SJCRH30 (cell line): ENCODE data around the gene RNASE7. TPM values are rescaled to one million over a fixed set of nuclear protein-coding genes. Genes with fewer than 3 reads are reported as not detected.

Experiments
- DNase-seq, 2 experiments: peaks; one replicate each; pipeline ENCODE4 v3.0.0-alpha.2; 2015 to 2020
- H3K27ac ChIP-seq: fragments of 250-450 bp; sonication (Bioruptor Pico); 2 replicates; pipeline ENCODE4 v1.5.1; 2020; ENCODE audit warnings: mild to moderate bottlenecking, moderate library complexity
- H3K27me3 ChIP-seq: fragments of 250-450 bp; sonication (Bioruptor Pico); 2 replicates; pipeline ENCODE4 v1.5.1; 2020; ENCODE audit warnings: mild to moderate bottlenecking, moderate library complexity
- H3K36me3 ChIP-seq: fragments of 250-450 bp; sonication (Bioruptor Pico); 2 replicates; pipeline ENCODE4 v1.5.1; 2020; ENCODE audit warnings: mild to moderate bottlenecking, moderate library complexity
- H3K4me1 ChIP-seq: fragments of 250-450 bp; sonication (Bioruptor Pico); 2 replicates; pipeline ENCODE4 v1.5.1; 2020; ENCODE audit warnings: mild to moderate bottlenecking, moderate library complexity
- H3K4me3 ChIP-seq: fragments of 250-450 bp; sonication (Bioruptor Pico); 2 replicates; pipeline ENCODE4 v1.5.1; 2020; ENCODE audit warnings: mild to moderate bottlenecking, moderate library complexity
- H3K9me3 ChIP-seq: fragments of 250-450 bp; sonication (Bioruptor Pico); replicated peaks from 2 replicates; pipeline ENCODE4 v1.5.1; 2020; ENCODE audit warnings: mild to moderate bottlenecking, moderate library complexity
- total RNA-seq: library from RNA; depleted of rRNA; stranded (reverse); fragments of >200 nt; shearing (Covaris generic); gene quantifications from 2 replicates; pipeline ENCODE4 v1.2.3, GENCODE V29; 2014

RNASE7 gene
- total RNA-seq, 1 experiment from 2014 or later = not detected

DNA sequence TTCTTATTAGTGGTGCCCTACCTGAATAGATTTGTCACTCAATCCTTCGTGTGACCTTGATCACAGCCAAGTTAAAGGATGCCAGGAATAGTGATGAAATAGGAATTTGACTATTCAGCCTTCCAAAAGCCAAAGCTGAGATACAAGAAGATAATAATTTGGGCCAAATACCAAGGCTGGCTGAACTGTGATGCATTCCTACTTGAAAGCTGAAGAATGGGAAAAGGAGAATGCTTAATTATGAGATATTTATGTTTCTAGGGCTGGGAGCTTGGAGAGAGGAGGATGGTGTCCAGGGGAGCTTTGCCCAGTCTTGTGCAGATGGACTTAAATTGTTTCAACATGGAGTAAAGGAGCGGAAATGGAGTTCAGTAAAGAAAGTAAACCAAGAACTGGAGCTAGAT is 5.2 kb downstream of the RNASE7 start:
- Histone ChIP-seq H3K36me3 (no peaks in the 10 kb centered on the region), H3K27ac (no peak overlapping the region), H3K4me3 (no peak overlapping the region), H3K4me1 (peaks cover 10% of the 10 kb centered on the region), H3K27me3 (no peaks in the 10 kb centered on the region), H3K9me3 (no peaks in the 10 kb centered on the region)
- no peak for DNase-seq

DNA sequence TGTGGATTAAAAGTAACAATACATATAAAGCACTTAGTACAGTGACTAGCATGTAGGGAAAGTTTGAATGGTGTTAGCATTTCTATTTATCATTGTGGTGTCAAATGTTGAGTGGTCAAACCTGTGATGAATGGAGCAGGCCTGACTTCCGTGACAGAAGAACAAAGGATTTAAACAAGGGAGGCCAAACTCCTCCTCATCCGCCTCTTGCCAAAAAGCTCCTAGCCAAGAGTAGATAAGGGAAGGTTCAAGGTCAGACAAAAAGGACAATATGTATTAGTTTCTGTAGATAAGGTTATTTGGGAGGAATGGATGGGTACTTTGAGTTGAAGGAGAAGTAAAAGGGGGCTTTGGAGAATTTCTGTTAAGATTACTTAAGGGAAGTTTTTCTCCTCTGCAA is 6.5 kb downstream of the RNASE7 start:
- Histone ChIP-seq H3K36me3 (no peaks in the 10 kb centered on the region), H3K27ac (no peak overlapping the region), H3K4me3 (no peak overlapping the region), H3K9me3 (no peaks in the 10 kb centered on the region), H3K27me3 (no peaks in the 10 kb centered on the region), H3K4me1 (peaks cover 8% of the 10 kb centered on the region)
- no peak for DNase-seq

DNA sequence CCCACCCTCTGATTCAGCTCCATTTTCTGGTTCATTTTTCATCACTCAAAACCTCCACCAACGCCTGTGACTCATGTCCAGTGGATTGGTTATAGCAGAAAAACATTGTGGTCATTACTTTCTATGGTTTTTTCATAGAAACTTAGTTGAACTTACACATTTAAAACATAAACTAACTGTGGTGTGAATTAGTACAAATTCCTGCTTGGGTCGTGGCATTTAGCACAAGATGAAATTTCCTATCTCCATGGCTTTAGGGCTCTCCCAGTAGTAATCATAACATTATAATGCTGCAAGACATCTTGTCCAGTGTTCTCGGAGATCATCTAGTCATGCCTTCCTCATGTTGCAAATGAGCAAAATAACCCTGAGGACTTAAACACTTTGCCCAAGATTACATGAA is 7.1 kb downstream of the RNASE7 start:
- no peak for DNase-seq
- Histone ChIP-seq H3K4me1 (peaks cover 2% of the 10 kb centered on the region; the same call in 1 of the 2 replicates), H3K9me3 (no peaks in the 10 kb centered on the region), H3K27ac (no peak overlapping the region), H3K27me3 (no peaks in the 10 kb centered on the region), H3K36me3 (no peaks in the 10 kb centered on the region), H3K4me3 (no peak overlapping the region)

DNA sequence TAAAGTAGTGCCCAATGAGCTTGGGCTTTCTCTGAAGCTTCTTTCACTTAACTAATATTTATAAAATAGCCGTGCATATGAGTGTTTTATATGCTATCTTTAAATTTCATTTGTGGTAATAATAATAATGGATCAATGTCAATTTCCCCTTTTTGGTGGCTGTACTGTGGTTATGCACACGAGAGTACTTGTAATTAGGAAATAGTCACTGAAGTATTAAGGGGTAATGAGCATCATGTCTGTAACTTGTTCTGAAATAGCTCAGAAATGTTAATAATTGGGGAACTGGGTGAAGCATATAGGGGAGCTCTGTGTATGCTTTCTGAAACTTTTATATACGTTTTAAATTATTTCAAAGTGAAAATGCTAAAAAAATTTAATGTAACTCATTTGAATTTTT is 8.4 kb downstream of the RNASE7 start:
- DNase-seq = no peak

GRCh38 chr14:21053184-21054122 is 11.3 kb downstream of the RNASE7 start:
- H3K4me1 ChIP-seq = no peaks in the 10 kb centered on the region

More for the DNA sequence above, 8.4 kb downstream of the RNASE7 start:
- Histone ChIP-seq H3K27me3 (peaks cover 4% of the 10 kb centered on the region; the same call in 1 of the 2 replicates), H3K27ac (no peak overlapping the region), H3K36me3 (no peaks in the 10 kb centered on the region), H3K4me3 (no peak overlapping the region), H3K9me3 (no peaks in the 10 kb centered on the region), H3K4me1 (no peaks in the 10 kb centered on the region)

GRCh38 chr14:21054123-21054767 is 12.1 kb downstream of the RNASE7 start:
- Histone ChIP-seq H3K9me3 (no peaks in the 10 kb centered on the region), H3K27me3 (peaks cover 4% of the 10 kb centered on the region; the same call in 1 of the 2 replicates), H3K4me3 (no peak overlapping the region), H3K36me3 (no peaks in the 10 kb centered on the region), H3K4me1 (no peaks in the 10 kb centered on the region), H3K27ac (no peak overlapping the region)
- no peak for DNase-seq

More at GRCh38 chr14:21053184-21054122, 11.3 kb downstream of the RNASE7 start:
- Histone ChIP-seq H3K27me3 (peaks cover 4% of the 10 kb centered on the region; the same call in 1 of the 2 replicates), H3K4me3 (no peak overlapping the region), H3K9me3 (no peaks in the 10 kb centered on the region), H3K27ac (no peak overlapping the region), H3K36me3 (no peaks in the 10 kb centered on the region)
- no peak for DNase-seq

DNA sequence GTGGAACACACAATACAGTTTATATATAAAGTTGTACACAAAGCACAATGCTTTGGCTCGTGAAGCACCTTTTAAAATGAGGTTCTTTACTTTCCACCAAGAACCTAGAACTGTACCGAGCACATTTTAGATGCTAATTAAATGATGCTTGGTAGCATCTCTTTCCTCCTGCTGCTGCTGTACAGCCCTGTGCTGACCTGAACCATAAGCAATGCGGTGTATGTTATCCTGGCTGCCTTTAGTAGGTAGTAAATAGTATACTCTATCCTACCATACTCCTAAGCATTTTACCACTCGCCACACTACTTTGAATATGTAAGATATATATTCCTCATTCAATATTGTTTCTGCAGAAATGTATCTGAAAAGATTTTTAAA is 12.6 kb downstream of the RNASE7 start:
- no peak for DNase-seq
- Histone ChIP-seq H3K4me3 (no peak overlapping the region), H3K4me1 (no peaks in the 10 kb centered on the region), H3K9me3 (no peaks in the 10 kb centered on the region), H3K36me3 (no peaks in the 10 kb centered on the region), H3K27me3 (peaks cover 4% of the 10 kb centered on the region; the same call in 1 of the 2 replicates), H3K27ac (no peak overlapping the region)

- Histone ChIP-seq H3K27me3 (peaks cover 5% of the 10 kb centered on the region; the same call in 1 of the 2 replicates), H3K4me3 (no peak overlapping the region), H3K27ac (no peak overlapping the region), H3K4me1 (no peaks in the 10 kb centered on the region), H3K36me3 (no peaks in the 10 kb centered on the region), H3K9me3 (no peaks in the 10 kb centered on the region)
- DNase-seq = no peak
Observed at GRCh38 chr14:21055432-21056117, 13.4 kb downstream of the RNASE7 start.

DNA sequence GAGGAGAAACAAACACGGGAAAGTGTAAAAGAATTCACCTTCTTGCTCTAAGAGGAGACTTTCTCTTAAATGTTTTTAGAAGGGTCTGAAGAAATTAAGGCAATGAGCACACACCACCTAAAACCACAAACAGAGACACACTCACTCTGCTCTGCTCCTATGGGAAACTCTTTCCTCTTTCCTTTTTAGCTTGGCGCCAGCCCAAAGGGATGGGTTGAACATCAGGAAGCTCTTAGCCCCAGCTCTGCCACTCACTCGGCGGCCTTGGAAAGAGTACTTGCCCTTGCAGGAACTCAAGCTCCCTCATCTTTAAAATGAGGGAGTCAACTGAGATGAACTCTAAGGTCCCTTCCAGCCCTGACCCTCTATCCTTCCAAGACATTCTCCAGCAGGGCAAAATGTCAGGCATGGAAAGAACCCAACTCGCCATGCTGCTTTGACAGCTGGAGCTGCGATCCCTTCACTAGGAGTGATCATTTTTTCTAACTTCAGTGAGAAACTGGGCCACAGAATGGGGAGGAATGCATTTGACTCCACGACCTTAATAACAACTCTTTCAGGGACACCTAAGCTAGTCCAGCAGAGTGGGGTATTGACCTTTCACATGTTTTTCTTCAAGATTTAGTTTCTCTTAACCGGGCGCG is 14.5 kb downstream of the RNASE7 start:
- no peak for DNase-seq

DNA sequence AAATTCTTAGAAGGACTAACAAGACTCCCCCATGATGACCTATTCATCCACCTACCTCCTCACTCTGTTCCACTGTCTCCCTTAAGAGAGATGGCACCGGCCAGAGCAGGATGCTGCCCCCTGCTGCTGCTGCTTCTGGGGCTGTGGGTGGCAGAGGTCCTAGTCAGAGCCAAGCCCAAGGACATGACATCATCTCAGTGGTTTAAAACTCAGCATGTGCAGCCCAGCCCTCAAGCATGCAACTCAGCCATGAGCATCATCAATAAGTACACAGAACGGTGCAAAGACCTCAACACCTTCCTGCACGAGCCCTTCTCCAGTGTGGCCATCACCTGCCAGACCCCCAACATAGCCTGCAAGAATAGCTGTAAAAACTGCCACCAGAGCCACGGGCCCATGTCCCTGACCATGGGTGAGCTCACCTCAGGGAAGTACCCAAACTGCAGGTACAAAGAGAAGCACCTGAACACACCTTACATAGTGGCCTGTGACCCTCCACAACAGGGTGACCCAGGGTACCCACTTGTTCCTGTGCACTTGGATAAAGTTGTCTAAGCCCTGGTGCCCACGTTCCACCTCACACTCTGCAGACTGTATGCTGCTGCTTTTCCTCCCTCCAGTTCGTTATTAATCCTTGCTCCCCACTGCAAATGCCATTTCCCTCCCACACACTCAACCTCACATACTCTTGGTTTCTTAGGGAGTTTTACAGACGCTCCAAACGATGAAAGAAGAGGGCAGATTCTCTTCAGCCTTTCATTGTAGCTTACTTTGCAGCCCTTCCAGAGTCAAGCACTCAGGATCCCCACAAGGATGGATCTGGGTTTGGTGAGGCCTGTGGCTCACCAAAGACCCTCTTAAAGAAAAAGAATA is 15.9 kb downstream of the RNASE7 start, which contains the start of gene RNASE8:
Gene RNASE8, plus strand, starts transcription at position 20 of the 873 bp plus-strand sequence. Its CDS starts 71 bp downstream, at position 91.
- DNase-seq = no peak
- no peak within 1 kb of the TSS for H3K4me3 ChIP-seq
- H3K36me3 ChIP-seq = no peaks in the 10 kb centered on the region
- no peak within 1 kb of the TSS for H3K27ac ChIP-seq
- no peaks in the 10 kb centered on the region for H3K4me1 ChIP-seq
- H3K9me3 ChIP-seq = no peaks in the 10 kb centered on the region
- H3K27me3 ChIP-seq = peaks cover 12% of the 10 kb centered on the region; the same call in 1 of the 2 replicates

More for the DNA sequence above, 14.5 kb downstream of the RNASE7 start:
- Histone ChIP-seq H3K36me3 (no peaks in the 10 kb centered on the region), H3K4me3 (no peak overlapping the region), H3K27me3 (peaks cover 8% of the 10 kb centered on the region; the same call in 1 of the 2 replicates), H3K27ac (no peak overlapping the region), H3K4me1 (no peaks in the 10 kb centered on the region), H3K9me3 (no peaks in the 10 kb centered on the region)

DNA sequence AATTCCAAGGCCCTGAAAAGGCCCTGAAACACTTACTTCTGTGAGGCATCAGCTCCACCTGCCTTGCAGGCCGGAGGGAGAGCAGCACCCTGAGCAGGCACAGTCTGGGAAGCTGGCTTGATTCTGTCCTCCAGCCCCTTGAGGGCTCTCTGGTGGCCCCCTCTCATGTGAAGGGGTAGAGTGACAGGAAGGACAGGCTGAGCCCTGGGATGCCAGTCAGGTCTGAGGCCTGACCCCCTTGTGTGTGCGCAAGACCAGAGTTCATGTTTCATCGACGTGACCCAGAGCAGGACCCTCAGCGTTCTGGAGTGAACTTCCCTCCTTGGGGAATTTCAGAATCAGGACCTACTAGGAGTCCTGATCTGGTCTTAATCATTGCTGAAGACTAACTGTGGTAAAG is 16.7 kb downstream of the RNASE7 start:
- no peaks in the 10 kb centered on the region for H3K36me3 ChIP-seq
- H3K27ac ChIP-seq = no peak overlapping the region
- H3K9me3 ChIP-seq = no peaks in the 10 kb centered on the region
- H3K4me3 ChIP-seq = no peak overlapping the region
- no peaks in the 10 kb centered on the region; the same call in 1 of the 2 replicates for H3K4me1 ChIP-seq
- DNase-seq = no peak
- H3K27me3 ChIP-seq = peaks cover 12% of the 10 kb centered on the region; the same call in 1 of the 2 replicates

- Histone ChIP-seq H3K4me3 (no peak overlapping the region), H3K9me3 (no peaks in the 10 kb centered on the region), H3K36me3 (no peaks in the 10 kb centered on the region), H3K4me1 (no peaks in the 10 kb centered on the region; the same call in 1 of the 2 replicates), H3K27ac (no peak overlapping the region), H3K27me3 (0 out of 2 replicates have a peak, but pooled peaks cover 8% of the 10 kb centered on the region)
- DNase-seq = no peak
Observed at GRCh38 chr14:21059842-21060613, 17.9 kb downstream of the RNASE7 start.
